IMR-90 (cell line): Measurements from ENCODE around the gene CLASP1.

Experiments
- BHLHE40 ChIP-seq: fragments of 150-350 bp; IDR thresholded peaks from 2 replicates; pipeline ENCODE4 v1.6.1; 2016; ENCODE audit warnings: mild to moderate bottlenecking, low read depth, low read length
- CEBPB ChIP-seq: IDR thresholded peaks from 2 replicates; pipeline ENCODE4 v1.6.1; 2012; ENCODE audit warnings: low read depth, low read length, improper control_type of control experiment
- CTCF ChIP-seq: conservative IDR thresholded peaks from 2 replicates; pipeline ENCODE4 v1.5.1; 2012; ENCODE audit warnings: mild to moderate bottlenecking, low read depth, low read length, improper control_type of control experiment
- ELK1 ChIP-seq: fragments of 150-350 bp; IDR thresholded peaks from 2 replicates; pipeline ENCODE4 v1.6.1; 2016; ENCODE audit warnings: low read depth, mild to moderate bottlenecking, low read length, moderate library complexity, borderline replicate concordance
- FOS ChIP-seq: fragments of 150-350 bp; IDR thresholded peaks from 2 replicates; pipeline ENCODE4 v1.6.1; 2016; ENCODE audit warnings: low read depth, low read length
- MAFK ChIP-seq: IDR thresholded peaks from 2 replicates; pipeline ENCODE4 v1.6.1; 2012; ENCODE audit warnings: low read depth, low read length, improper control_type of control experiment
- MAZ ChIP-seq: IDR thresholded peaks from 2 replicates; pipeline ENCODE4 v1.6.1; 2012; ENCODE audit warnings: low read depth, mild to moderate bottlenecking, low read length, improper control_type of control experiment, moderate library complexity, borderline replicate concordance
- POLR2A ChIP-seq: IDR thresholded peaks from 2 replicates; pipeline ENCODE4 v1.6.1; 2012; ENCODE audit warnings: mild to moderate bottlenecking, low read depth, low read length
- RAD21 ChIP-seq: IDR thresholded peaks from 2 replicates; pipeline ENCODE4 v1.6.1; 2012; ENCODE audit warnings: low read length, improper control_type of control experiment
- RCOR1 ChIP-seq: IDR thresholded peaks from 2 replicates; pipeline ENCODE4 v1.6.1; 2012; ENCODE audit warnings: mild to moderate bottlenecking, low read length, improper control_type of control experiment; ENCODE audit not compliant: insufficient replicate concordance
- SMC3 ChIP-seq: fragments of 150-350 bp; IDR thresholded peaks from 2 replicates; pipeline ENCODE4 v1.6.1; 2016; ENCODE audit warnings: low read depth, mild to moderate bottlenecking, antibody characterized with exemption, low read length, moderate library complexity
- USF2 ChIP-seq: fragments of 150-350 bp; IDR thresholded peaks from 2 replicates; pipeline ENCODE4 v1.6.1; 2017; ENCODE audit warnings: mild to moderate bottlenecking, antibody characterized with exemption, low read length, low read depth

GRCh38 chr2:121355488-121355887 lies 293.8 kb downstream of the CLASP1 start:
- no peak for TF ChIP-seq CTCF
- no peak for TF ChIP-seq RAD21
- no peak for TF ChIP-seq POLR2A
- no peak for TF ChIP-seq ELK1
- no peak for TF ChIP-seq MAZ
- no peak for TF ChIP-seq SMC3
- no peak for TF ChIP-seq CEBPB
- TF ChIP-seq RCOR1: no peak
- TF ChIP-seq MAFK: no peak
- no peak for TF ChIP-seq USF2
- no peak for TF ChIP-seq BHLHE40
- TF ChIP-seq FOS: no peak
